Esophagus muscularis mucosa (tissue), 4 donors: ENCODE results near the gene NPBWR2.

Experiments used
- EP300 ChIP-seq: sonication (generic); formaldehyde crosslinking; IDR thresholded peaks from one replicate; pipeline ENCODE4 v1.6.1; 2017; ENCODE audit warnings: antibody characterized with exemption
- POLR2AphosphoS5 ChIP-seq, 2 donors: sonication (generic); formaldehyde crosslinking; IDR thresholded peaks; one replicate each; pipeline ENCODE4 v1.6.1; 2017; ENCODE audit warnings: antibody characterized with exemption in 2 of 2
- TF ChIP-seq, protein P1 (sequence below), 3 experiments: fragments of 200-600 bp in 2 of 3; fragments of 450-650 bp in 1 of 3; sonication (generic) in 2 of 3; IDR thresholded peaks; one replicate each; pipeline ENCODE4 v1.5.1; 2017 to 2019; ENCODE audit warnings: antibody characterized with exemption in 3 of 3, mild to moderate bottlenecking in 2 of 3, moderate library complexity in 1 of 3

DNA sequence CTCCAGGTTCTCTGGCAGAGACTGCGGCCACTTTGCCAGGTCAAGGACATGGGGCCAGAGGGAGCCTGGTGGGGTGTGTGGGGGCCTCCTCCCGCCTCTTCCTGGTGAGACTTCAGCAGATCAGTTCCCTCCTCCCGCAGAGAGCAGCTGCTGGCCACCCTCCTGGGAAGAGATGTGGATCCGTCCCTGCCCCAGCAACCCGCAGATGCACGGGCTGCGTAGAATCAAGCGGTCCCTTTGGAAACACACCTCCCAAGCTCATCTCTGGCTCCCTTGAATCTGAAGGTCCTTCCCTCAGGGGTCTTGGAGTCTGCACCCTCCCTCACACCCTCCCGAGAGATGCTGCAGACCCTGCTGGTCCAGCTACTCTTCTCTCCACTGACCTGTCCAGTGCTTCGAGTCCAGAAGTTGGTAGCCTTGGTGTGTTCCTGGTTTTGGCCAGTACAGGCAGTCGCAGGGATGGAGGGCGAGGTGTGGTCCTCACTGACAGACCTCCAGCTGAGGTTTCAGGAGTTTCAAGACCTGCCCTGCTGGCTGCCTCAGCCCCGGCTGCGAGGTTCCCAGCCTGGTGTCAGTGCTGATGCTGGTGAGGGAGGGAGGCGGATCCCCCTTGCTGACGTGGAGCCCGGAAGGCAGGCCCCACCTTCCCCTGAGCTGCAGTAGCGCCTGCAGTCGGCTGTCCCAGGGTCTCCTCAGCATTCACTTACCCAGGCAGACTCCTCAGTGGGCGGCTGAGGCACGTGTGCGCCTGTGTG, at the start of gene NPBWR2:
- no peak for TF ChIP-seq EP300
- TF ChIP-seq, protein P1, sequence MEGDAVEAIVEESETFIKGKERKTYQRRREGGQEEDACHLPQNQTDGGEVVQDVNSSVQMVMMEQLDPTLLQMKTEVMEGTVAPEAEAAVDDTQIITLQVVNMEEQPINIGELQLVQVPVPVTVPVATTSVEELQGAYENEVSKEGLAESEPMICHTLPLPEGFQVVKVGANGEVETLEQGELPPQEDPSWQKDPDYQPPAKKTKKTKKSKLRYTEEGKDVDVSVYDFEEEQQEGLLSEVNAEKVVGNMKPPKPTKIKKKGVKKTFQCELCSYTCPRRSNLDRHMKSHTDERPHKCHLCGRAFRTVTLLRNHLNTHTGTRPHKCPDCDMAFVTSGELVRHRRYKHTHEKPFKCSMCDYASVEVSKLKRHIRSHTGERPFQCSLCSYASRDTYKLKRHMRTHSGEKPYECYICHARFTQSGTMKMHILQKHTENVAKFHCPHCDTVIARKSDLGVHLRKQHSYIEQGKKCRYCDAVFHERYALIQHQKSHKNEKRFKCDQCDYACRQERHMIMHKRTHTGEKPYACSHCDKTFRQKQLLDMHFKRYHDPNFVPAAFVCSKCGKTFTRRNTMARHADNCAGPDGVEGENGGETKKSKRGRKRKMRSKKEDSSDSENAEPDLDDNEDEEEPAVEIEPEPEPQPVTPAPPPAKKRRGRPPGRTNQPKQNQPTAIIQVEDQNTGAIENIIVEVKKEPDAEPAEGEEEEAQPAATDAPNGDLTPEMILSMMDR (IDR thresholded peaks at IDR 0.05): no peak
- no peak for TF ChIP-seq POLR2AphosphoS5 (IDR thresholded peaks at IDR 0.05)
